ENCODE measurements around the gene SEC23IP. TPM values are rescaled to one million over a fixed set of nuclear protein-coding genes. Genes with fewer than 3 reads are reported as not detected.

The SEC23IP gene
- total RNA-seq, 1 donor from 2014 or later: 86.2 TPM

- DNase-seq (ENCODE audit: low read depth, low spot score): no peak
- no peak for TF ChIP-seq CTCF (conservative IDR thresholded peaks at IDR 0.05)
- peaks cover 16% of the 10 kb centered on the region for H3K27me3 Mint-ChIP-seq (ENCODE audit: low read depth)
- H3K4me3 Mint-ChIP-seq: no peak overlapping the region
- no peaks in the 10 kb centered on the region for H3K4me1 Mint-ChIP-seq
- H3K36me3 Mint-ChIP-seq (ENCODE audit: low read depth): peaks cover 5% of the 10 kb centered on the region
- no peak overlapping the region for H3K27ac Mint-ChIP-seq (ENCODE audit: unreplicated experiment)
- peaks cover 7% of the 10 kb centered on the region for H3K9me3 Mint-ChIP-seq
These were observed 99.3 kb downstream of the SEC23IP start for GRCh38 chr10:119991816-119992215.

Small RNA genes within 50 kb of the gene (microRNA-seq; reads per million reads assigned to microRNA genes)
- not detected for gene MIR4682

Other genes starting within 250 kb of the SEC23IP start
- gene BAG3, start 241.3 kb upstream of the SEC23IP start, total RNA-seq: 22.3 and 23.3 TPM in 2 replicates
- 95.4 and 99.9 TPM in 2 replicates for gene INPP5F, start 166.7 kb upstream of the SEC23IP start, total RNA-seq
- 93.3 and 94.9 TPM in 2 replicates for gene MCMBP, start 19.9 kb upstream of the SEC23IP start, total RNA-seq